GM23248 (cell line): ENCODE data around the gene PTPRT. TPM values are rescaled to one million over a fixed set of nuclear protein-coding genes. Genes with fewer than 3 reads are reported as not detected.

Source experiments
- DNase-seq: peaks from one replicate; pipeline ENCODE4 v3.0.0-alpha.2; 2015
- H2AFZ ChIP-seq: fragments of 200-600 bp; sonication (generic); 2 replicates; pipeline ENCODE4 v1.6.1; 2016; ENCODE audit warnings: antibody characterized with exemption
- H3F3A ChIP-seq: fragments of 200-600 bp; sonication (generic); 2 replicates; pipeline ENCODE4 v1.6.1; 2016; ENCODE audit warnings: mild to moderate bottlenecking, antibody characterized with exemption, mixed run types; ENCODE audit not compliant: insufficient read depth
- H3K27ac ChIP-seq: fragments of 200-600 bp; sonication (generic); 2 replicates; pipeline ENCODE4 v1.5.1; 2016; ENCODE audit warnings: mild to moderate bottlenecking
- H3K27me3 ChIP-seq: fragments of 200-600 bp; sonication (generic); replicated peaks from 2 replicates; pipeline ENCODE4 v1.6.1; 2016; ENCODE audit warnings: mild to moderate bottlenecking; ENCODE audit not compliant: insufficient read depth
- H3K36me3 ChIP-seq: fragments of 200-600 bp; sonication (generic); 2 replicates; pipeline ENCODE4 v1.6.1; 2016; ENCODE audit warnings: low read depth, mild to moderate bottlenecking
- H3K4me1 ChIP-seq: fragments of 200-600 bp; sonication (generic); 2 replicates; pipeline ENCODE4 v1.6.1; 2016; ENCODE audit warnings: mild to moderate bottlenecking; ENCODE audit not compliant: insufficient read depth
- H3K4me2 ChIP-seq: fragments of 200-600 bp; sonication (generic); one replicate; pipeline ENCODE4 v1.6.1; 2016; ENCODE audit warnings: mild to moderate bottlenecking; ENCODE audit not compliant: unreplicated experiment
- H3K4me3 ChIP-seq: fragments of 200-600 bp; sonication (generic); 2 replicates; pipeline ENCODE4 v1.5.1; 2016; ENCODE audit warnings: mild to moderate bottlenecking
- H3K79me2 ChIP-seq: fragments of 200-600 bp; sonication (generic); 2 replicates; pipeline ENCODE4 v1.6.1; 2016; ENCODE audit warnings: mild to moderate bottlenecking; ENCODE audit not compliant: insufficient read depth
- H3K9ac ChIP-seq: fragments of 200-600 bp; sonication (generic); 2 replicates; pipeline ENCODE4 v1.6.1; 2016; ENCODE audit warnings: mild to moderate bottlenecking
- H3K9me2 ChIP-seq: fragments of 200-600 bp; sonication (generic); 2 replicates; pipeline ENCODE4 v1.6.1; 2016; ENCODE audit warnings: mixed run types, mild to moderate bottlenecking, moderate library complexity; ENCODE audit not compliant: insufficient read depth
- H3K9me3 ChIP-seq: fragments of 200-600 bp; sonication (generic); one replicate; pipeline ENCODE4 v1.6.1; 2017; ENCODE audit warnings: low read depth
- H4K20me1 ChIP-seq: fragments of 200-600 bp; sonication (generic); 2 replicates; pipeline ENCODE4 v1.6.0; 2016; ENCODE audit not compliant: insufficient read depth
- EZH2 ChIP-seq: fragments of 200-600 bp; sonication (generic); IDR thresholded peaks from 2 replicates; pipeline ENCODE4 v1.6.1; 2018; ENCODE audit warnings: antibody characterized with exemption, mild to moderate bottlenecking; ENCODE audit not compliant: insufficient read depth, poor library complexity, severe bottlenecking
- EZH2phosphoT487 ChIP-seq: fragments of 200-600 bp; sonication (generic); IDR thresholded peaks from 2 replicates; pipeline ENCODE4 v1.6.1; 2018; ENCODE audit warnings: antibody characterized with exemption, moderate library complexity, mild to moderate bottlenecking, low read depth; ENCODE audit not compliant: insufficient read depth
- WGBS, 2 experiments: methylation state at CpG; one replicate each; pipeline ENCODE4 v1.1.6; 2015 to 2017; ENCODE audit warnings: low lambda C conversion rate in 2 of 2, low coverage in 1 of 2; ENCODE audit errors: missing lambda C conversion rate in 2 of 2; 5-methylcytosine and 5-hydroxymethylcytosine counted together
- in situ Hi-C: fragments of 300-500 bp; cut with MboI; formaldehyde crosslinking; loops from 2 replicates; pipeline ENCODE4 v1.15.0; 2020
- polyA plus RNA-seq: library from polyadenylated mRNA; unstranded; fragments of >200 nt; fragmentation: Nextera tagmentation; extraction: Ambion mirVana; gene quantifications from 2 replicates; pipeline ENCODE4 v1.2.1, GENCODE V29; 2016
- total RNA-seq: library from RNA; depleted of rRNA; stranded (reverse); fragments of >200 nt; shearing (Covaris generic); gene quantifications from 2 replicates; pipeline ENCODE4 v1.2.3, GENCODE V29; 2014

The PTPRT gene
- total and polyA plus RNA-seq, 2 experiments from 2014 or later, result not detected

GRCh38 chr20:43095034-43095433, 94.7 kb downstream of the PTPRT start:
- WGBS, 2 experiments, result 16 to 21% methylated on average over 2 of the region's 2 CpGs
- H3K9me3 ChIP-seq, result no peaks in the 10 kb centered on the region
- H4K20me1 ChIP-seq, result no peaks in the 10 kb centered on the region
- H3K4me3 ChIP-seq, result no peak overlapping the region
- no peak overlapping the region for H2AFZ ChIP-seq
- no peak overlapping the region for H3K4me2 ChIP-seq
- H3F3A ChIP-seq, result no peaks in the 10 kb centered on the region
- in situ Hi-C loops, result no loop called here
- no peak overlapping the region for H3K27ac ChIP-seq
- no peak for DNase-seq
- no peak overlapping the region for H3K9ac ChIP-seq
- H3K36me3 ChIP-seq, result no peaks in the 10 kb centered on the region
- no peaks in the 10 kb centered on the region for H3K4me1 ChIP-seq
- TF ChIP-seq EZH2phosphoT487, result no peak
- no peak for TF ChIP-seq EZH2
- no peaks in the 10 kb centered on the region for H3K79me2 ChIP-seq
- H3K9me2 ChIP-seq, result no peaks in the 10 kb centered on the region
- H3K27me3 ChIP-seq, result no peaks in the 10 kb centered on the region

GRCh38 chr20:43092386-43093088, 97.2 kb downstream of the PTPRT start:
- no peaks in the 10 kb centered on the region for H3K4me1 ChIP-seq
- 5 to 10% methylated on average over 4 of the region's 4 CpGs for WGBS, 2 experiments
- H3K4me2 ChIP-seq, result no peak overlapping the region
- no peak for DNase-seq
- H3K27ac ChIP-seq, result no peak overlapping the region
- TF ChIP-seq EZH2, result no peak
- no peak for TF ChIP-seq EZH2phosphoT487
- no peaks in the 10 kb centered on the region for H4K20me1 ChIP-seq
- H3K9me2 ChIP-seq, result no peaks in the 10 kb centered on the region
- H3K36me3 ChIP-seq, result no peaks in the 10 kb centered on the region
- no peak overlapping the region for H3K4me3 ChIP-seq
- no peak overlapping the region for H3K9ac ChIP-seq
- no peaks in the 10 kb centered on the region for H3K27me3 ChIP-seq
- no peaks in the 10 kb centered on the region for H3F3A ChIP-seq
- H2AFZ ChIP-seq, result no peak overlapping the region
- no peaks in the 10 kb centered on the region for H3K79me2 ChIP-seq
- in situ Hi-C loops, result no loop called here
- no peaks in the 10 kb centered on the region for H3K9me3 ChIP-seq

- no peaks in the 10 kb centered on the region for H3K79me2 ChIP-seq
- no peaks in the 10 kb centered on the region for H3F3A ChIP-seq
- TF ChIP-seq EZH2, result no peak
- no peak for TF ChIP-seq EZH2phosphoT487
- 31 to 38% methylated on average over 1 of the region's 1 CpG for WGBS, 2 experiments
- H3K4me2 ChIP-seq, result no peak overlapping the region
- no peak overlapping the region for H3K4me3 ChIP-seq
- no peak overlapping the region for H3K9ac ChIP-seq
- in situ Hi-C loops, result no loop called here
- no peaks in the 10 kb centered on the region for H3K27me3 ChIP-seq
- H3K9me2 ChIP-seq, result no peaks in the 10 kb centered on the region
- H3K4me1 ChIP-seq, result no peaks in the 10 kb centered on the region
- no peak overlapping the region for H3K27ac ChIP-seq
- no peak overlapping the region for H2AFZ ChIP-seq
- no peaks in the 10 kb centered on the region for H4K20me1 ChIP-seq
- no peaks in the 10 kb centered on the region for H3K36me3 ChIP-seq
- no peak for DNase-seq
- no peaks in the 10 kb centered on the region for H3K9me3 ChIP-seq
These were observed 121.2 kb downstream of the PTPRT start for GRCh38 chr20:43068482-43068881.

- Histone ChIP-seq H3K9me3 (no peaks in the 10 kb centered on the region), H3K4me1 (no peaks in the 10 kb centered on the region), H3K9ac (no peak overlapping the region), H3K9me2 (no peaks in the 10 kb centered on the region), H3K27me3 (no peaks in the 10 kb centered on the region), H3K27ac (no peak overlapping the region), H4K20me1 (no peaks in the 10 kb centered on the region), H2AFZ (no peak overlapping the region), H3K36me3 (no peaks in the 10 kb centered on the region), H3K4me3 (no peak overlapping the region), H3K79me2 (no peaks in the 10 kb centered on the region), H3F3A (no peaks in the 10 kb centered on the region), H3K4me2 (no peak overlapping the region)
- DNase-seq, result no peak
- TF ChIP-seq EZH2 (no peak), EZH2phosphoT487 (no peak)
- WGBS, 2 experiments, result 11 to 15% methylated on average over 6 of the region's 6 CpGs
- in situ Hi-C loops, result no loop called here
These were observed 123.6 kb downstream of the PTPRT start for GRCh38 chr20:43066125-43066524.

- H3K9me2 ChIP-seq, result no peaks in the 10 kb centered on the region
- in situ Hi-C loops, result no loop called here
- no peaks in the 10 kb centered on the region for H3K36me3 ChIP-seq
- no peaks in the 10 kb centered on the region for H3K4me1 ChIP-seq
- no peaks in the 10 kb centered on the region for H3K27me3 ChIP-seq
- TF ChIP-seq EZH2phosphoT487, result no peak
- TF ChIP-seq EZH2, result no peak
- H3K9ac ChIP-seq, result no peak overlapping the region
- H3K4me3 ChIP-seq, result no peak overlapping the region
- H3K79me2 ChIP-seq, result no peaks in the 10 kb centered on the region
- no peaks in the 10 kb centered on the region for H4K20me1 ChIP-seq
- H2AFZ ChIP-seq, result no peak overlapping the region
- no peak for DNase-seq
- no peak overlapping the region for H3K27ac ChIP-seq
- H3F3A ChIP-seq, result no peaks in the 10 kb centered on the region
- H3K9me3 ChIP-seq, result no peaks in the 10 kb centered on the region
- no peak overlapping the region for H3K4me2 ChIP-seq
These were observed 124.4 kb downstream of the PTPRT start for GRCh38 chr20:43065299-43065698.
